Measurements from ENCODE around the gene CRYGD. TPM values are rescaled to one million over a fixed set of nuclear protein-coding genes. Genes with fewer than 3 reads are reported as not detected.
A peak's percentile ranks its signal among the peaks of the same experiment; 100 is the strongest.

CRYGD gene
- total and polyA plus RNA-seq, 2 of the 13 experiments (the other 11 are each of a cell fraction or from before 2014, with no cell fraction given): not detected

- TF ChIP-seq ZSCAN5A (CRISPR knock-in tag; IDR thresholded peaks at IDR 0.05; ENCODE audit: borderline replicate concordance): no peak
- TF ChIP-seq HNRNPLL (IDR thresholded peaks at IDR 0.05; ENCODE audit: low read depth, low read length, poor library complexity, severe bottlenecking): no peak
- TF ChIP-seq MBD4 (IDR thresholded peaks at IDR 0.05; ENCODE audit: borderline replicate concordance, low read length): no peak
- TF ChIP-seq ZNF552 (CRISPR knock-in tag; IDR thresholded peaks at IDR 0.05; ENCODE audit: borderline replicate concordance): peak; percentile 70; the same call in 1 of the 2 replicates
- peak; percentile 42; the same call in 1 of the 2 replicates for TF ChIP-seq SAP130 (CRISPR knock-in tag; IDR thresholded peaks at IDR 0.05; ENCODE audit: low read depth)
- no peak for TF ChIP-seq TFDP2 (CRISPR knock-in tag; IDR thresholded peaks at IDR 0.05)
- no peak for TF ChIP-seq ZNF407 (CRISPR knock-in tag; IDR thresholded peaks at IDR 0.05; ENCODE audit: not compliant biosample characterization)
- no peak for TF ChIP-seq E2F1 (CRISPR knock-in tag; IDR thresholded peaks at IDR 0.05)
- TF ChIP-seq PHF5A (CRISPR knock-in tag; IDR thresholded peaks at IDR 0.05; ENCODE audit: low read depth, unreplicated experiment): no peak
- no peak for TF ChIP-seq MATR3 (CRISPR knock-in tag; IDR thresholded peaks at IDR 0.05)
- TF ChIP-seq ZSCAN20 (CRISPR knock-in tag; IDR thresholded peaks at IDR 0.05; ENCODE audit: borderline replicate concordance): no peak
- TF ChIP-seq ZNF543 (CRISPR knock-in tag; IDR thresholded peaks at IDR 0.05): no peak
- TF ChIP-seq ZFYVE20 (CRISPR knock-in tag; IDR thresholded peaks at IDR 0.05; ENCODE audit: borderline replicate concordance, low read depth): no peak
- TF ChIP-seq LCORL (IDR thresholded peaks at IDR 0.05): no peak
- peak; percentile 27; the same call in 1 of the 2 replicates for TF ChIP-seq LCORL (CRISPR knock-in tag; IDR thresholded peaks at IDR 0.05)
Measured at GRCh38 chr2:208134928-208135586, 10.7 kb upstream of the CRYGD start (continued).

All from HepG2 (cell line).